Measurements from ENCODE around the gene SLC7A9. TPM values are rescaled to one million over a fixed set of nuclear protein-coding genes. Genes with fewer than 3 reads are reported as not detected.
"Not testable (repeated sequence)": the region's sequence is repeated elsewhere in the genome, so short reads cannot be mapped to it uniquely, and the experiment has no call there.

Gene SLC7A9
- polyA plus RNA-seq, 1 donor, result 0.61 TPM

DNA sequence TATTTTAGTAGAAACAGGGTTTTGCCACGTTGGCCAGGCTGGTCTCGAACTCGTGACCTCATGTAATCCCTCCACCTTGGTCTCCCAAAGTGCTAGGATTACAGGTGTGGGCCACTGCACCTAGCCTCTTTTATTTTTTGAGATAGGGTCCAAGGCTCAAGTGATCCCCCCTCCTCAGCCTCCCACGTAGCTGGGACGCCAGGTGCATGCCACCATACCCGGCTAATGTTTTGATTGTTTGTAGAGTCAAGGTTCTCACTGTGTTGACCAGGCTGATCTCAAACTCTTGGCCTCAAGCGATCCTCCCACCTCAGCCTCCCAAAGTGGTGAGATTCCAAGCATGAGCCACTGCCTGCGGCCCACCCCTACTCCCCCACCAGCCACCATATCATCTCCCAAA, 6.3 kb downstream of the SLC7A9 start:
- no peak for DNase-seq

DNA sequence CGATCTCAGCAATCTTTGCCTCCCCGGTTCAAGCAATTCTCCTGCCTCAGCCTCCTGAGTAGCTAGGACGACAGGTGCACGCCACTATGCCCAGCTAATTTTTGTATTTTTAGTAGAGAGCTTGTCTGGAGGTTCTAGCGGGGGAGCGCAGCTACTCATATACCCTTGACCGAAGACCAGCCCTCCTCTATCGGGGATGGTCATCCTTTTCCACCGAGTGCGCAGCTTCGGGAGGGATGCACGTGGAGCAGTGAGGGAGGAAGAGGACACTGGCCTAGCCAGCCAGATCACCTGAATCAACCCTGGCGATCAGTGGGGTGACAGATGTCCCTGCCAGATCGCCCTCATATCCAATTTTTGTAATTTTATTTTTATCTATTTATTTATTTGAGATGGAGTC, 6.8 kb downstream of the SLC7A9 start:
- DNase-seq, result no peak

DNA sequence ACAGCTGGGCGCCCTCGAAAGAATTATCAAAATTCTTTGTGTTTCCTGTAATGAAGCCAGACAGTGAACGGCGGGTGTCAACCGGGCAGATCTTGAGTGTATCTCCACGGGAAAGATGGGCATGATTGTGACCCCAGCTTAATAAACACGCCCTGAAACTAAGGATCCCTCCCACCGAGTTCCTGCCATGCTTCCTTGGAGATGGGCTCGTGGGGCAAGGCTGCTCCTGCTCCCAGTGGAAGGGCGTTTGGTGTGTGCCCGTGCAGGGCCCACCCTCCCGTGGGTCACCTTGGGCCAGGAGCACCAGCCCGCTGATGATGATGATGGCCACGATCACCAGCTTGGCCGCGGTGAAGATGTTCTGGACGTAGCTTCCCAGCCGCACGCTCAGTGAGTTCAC, 7.4 kb downstream of the SLC7A9 start:
- DNase-seq, result no peak

DNA sequence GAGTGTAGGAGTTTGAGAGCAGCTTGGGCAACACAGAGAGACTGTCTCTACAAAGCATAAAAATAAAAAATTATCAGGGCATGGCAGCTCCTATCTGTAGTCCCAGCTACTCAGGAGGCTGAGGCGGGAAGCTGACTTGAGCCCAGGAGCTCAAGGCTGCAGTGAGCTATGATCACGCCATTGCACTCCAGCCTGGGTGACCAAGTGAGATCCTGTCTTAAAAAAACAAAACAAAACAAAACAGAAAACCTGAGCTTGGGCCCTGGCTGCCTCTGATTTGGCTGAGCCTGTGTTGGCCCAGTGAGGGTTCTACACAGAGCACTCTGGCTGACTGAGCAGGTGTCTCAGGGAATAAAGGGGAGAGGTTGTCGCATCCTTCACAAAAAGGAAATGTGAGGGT, 8.0 kb downstream of the SLC7A9 start:
- no peak for DNase-seq

DNA sequence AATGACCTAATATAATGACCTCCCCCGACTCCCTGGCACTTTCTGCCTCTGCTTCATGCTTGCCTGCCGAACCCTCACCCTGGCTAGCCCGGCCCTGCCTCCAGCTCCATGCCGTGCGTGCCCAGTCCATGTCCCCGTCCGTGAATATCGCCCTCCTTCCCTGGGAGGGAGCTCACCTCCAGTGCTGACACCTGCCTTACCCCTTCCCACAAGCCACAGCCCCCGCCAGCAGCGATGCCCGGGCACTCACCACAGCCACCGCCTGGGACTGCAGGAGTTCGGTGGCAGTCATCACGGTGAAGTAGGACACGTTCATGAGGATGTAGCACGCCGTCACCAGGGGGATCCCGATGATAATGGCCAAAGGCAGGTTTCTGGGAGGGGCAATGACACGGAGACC, 10.0 kb downstream of the SLC7A9 start:
- DNase-seq, result no peak

DNA sequence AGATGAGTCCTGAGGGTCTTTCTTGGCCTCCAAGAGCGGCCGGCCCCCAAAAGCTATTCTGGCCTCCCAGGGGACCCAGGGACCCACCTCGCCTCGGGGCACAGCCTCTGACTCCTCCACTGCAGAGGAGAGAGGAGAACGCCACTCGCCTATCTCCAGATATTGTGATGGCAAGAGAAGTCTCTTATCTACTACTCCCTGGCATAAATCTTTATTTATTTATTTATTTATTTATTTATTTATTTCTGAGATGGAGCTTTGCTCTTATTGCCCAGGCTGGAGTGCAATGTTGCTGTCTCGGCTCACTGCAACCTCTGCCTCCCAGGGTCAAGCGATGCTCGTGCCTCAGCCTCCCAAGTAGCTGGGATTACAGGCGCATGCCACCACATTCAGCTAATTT, 11.0 kb downstream of the SLC7A9 start:
- DNase-seq, result no peak

DNA sequence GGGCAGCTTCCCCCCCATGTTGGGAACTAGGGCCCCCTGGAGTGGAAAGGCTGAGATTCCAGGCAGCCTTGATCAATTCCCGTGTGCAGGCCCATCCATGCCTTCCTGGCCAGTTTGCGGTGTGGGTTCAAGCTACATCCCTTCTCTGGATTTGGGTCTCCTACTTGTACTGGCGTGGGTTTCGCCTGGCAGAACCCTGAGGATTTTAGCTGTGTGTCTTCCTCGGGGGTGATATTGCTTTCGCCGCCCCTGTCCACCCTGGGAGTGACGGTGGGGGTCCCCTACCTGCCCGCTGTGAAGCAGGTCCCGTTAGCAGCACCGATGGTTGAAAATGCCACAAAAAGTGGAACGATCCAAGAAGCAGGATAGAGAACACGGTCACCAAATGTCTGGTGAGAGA, 11.4 kb downstream of the SLC7A9 start:
- DNase-seq, result no peak

DNA sequence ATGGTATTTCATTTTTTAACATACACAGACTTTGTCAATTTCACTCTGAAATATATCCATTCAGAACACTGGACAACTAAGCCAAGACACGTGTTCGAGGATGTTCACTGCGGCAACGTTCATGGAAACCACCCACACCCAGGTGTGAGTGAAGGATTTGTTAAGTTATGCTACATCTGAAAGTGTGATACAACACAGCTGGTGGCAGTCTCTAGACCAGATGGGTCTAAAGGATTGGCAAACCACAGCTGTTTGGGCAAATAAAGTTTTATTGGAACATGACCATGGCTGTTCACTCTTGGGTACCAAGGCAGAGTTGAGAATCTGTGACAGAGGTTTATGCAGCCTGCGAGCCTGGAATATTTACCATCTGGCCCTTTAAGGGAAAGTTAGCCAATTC, 12.0 kb downstream of the SLC7A9 start:
- no peak for DNase-seq

DNA sequence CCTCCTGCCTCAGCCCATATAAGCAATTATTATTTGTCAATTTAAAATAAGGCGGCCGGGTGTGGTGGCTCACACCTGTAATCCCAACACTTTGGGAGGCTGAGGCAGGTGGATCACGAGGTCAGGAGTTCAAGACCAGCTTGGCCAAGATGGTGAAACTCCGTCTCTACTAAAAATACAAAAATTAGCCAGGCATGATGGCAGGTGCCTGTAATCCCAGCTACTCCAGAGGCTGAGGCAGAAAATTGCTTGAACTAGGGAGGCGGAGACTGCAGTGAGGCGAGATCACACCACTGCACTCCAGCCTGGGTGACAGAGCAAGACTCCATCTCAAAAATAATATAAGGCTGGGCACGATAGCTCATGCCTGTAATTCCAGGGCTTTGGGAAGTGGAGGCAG, 12.7 kb downstream of the SLC7A9 start:
- not testable (repeated sequence) for DNase-seq

DNA sequence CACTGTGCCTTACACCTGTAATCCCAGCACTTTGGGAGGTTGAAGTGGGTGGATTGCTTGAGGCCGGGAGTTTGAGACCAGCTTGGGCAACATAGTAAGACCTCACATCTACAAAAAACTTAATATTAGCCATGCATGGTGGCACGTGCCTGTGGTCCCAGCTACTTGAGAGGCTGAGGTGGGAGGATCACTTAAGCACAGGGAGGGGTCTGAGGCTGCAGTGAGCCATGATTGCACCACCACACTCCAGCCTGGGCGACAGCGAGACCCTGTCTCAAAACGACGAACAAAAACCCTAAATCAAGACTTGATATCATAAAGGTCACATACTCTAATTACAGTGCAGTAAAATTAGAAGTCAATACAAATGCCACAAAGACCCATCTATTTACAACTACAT, 17.4 kb downstream of the SLC7A9 start:
- no peak for DNase-seq

DNA sequence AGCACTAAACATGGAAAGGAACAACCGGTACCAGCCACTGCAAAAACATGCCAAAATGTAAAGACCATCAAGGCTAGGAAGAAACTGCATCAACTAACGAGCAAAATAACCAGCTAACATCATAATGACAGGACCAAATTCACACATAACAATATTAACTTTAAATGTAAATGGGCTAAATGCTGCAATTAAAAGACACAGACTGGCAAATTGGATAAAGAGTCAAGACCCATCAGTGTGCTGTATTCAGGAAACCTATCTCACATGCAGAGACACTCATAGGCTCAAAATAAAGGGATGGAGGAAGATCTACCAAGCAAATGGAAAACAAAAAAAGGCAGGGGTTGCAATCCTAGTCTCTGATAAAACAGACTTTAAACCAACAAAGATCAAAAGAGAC, 21.5 kb downstream of the SLC7A9 start:
- not testable (repeated sequence) for DNase-seq

DNA sequence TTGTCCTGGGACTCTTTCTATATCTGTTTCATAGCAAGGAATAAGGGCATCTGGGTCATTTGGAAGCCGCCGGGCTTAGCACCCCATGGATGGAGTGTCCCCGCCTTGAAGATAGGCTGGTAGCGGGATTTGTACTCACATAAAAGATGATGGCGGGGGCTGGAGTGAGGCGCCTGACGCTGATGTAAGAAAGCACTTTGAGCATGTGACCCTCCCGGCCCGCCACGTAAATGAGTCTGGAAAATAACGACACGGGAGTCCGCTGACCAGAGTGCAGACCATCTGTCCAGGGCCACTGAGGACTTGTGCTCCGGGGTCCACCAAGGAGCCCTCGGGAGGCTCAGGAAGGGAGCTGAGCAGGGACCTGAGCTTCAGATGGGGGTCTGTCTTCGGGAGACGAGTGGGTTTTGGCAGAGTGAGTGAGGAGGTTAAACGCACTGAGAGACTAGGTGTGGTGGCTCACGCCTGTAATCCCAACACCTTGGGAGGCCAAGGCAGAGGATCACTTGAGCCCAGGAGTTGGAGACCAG, 25.8 kb downstream of the SLC7A9 start:
- DNase-seq, result no peak

DNA sequence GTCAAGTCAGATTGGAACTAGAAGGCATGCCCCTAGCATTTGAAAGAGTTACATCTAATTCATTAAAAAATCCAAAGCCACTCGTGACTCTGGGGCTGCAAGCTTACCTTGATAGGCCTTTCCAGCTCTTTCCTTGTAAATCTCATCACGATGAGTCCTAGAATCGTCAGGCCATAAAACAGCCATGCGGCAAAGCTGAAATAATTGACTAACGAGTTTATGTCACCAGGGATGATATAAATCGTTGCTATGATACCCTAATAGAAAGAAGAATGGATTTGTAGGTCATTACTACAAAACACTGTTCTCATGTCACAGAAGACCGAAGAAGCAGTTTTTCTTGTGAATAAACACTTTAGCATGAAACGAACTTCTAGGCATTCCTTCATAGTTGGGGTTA, 27.5 kb downstream of the SLC7A9 start:
- DNase-seq, result no peak

DNA sequence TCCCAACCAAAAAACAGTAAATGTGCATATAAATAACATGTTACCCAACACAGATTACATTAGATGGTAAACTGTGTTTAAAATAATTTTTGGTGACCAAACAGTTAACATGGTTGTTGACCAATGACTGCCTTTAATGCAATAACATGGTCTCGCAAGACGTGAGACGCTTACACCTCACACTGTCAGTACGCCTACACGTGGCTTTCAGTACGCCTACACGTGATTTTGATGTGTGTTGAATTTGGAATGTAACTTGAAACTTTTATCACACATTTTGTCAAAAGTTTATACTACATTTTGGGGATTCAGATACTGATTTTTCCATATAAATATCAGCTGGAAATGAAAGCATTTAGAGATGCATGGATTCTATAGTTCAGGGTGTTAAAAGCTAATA, 32.0 kb downstream of the SLC7A9 start:
- DNase-seq, result no peak

DNA sequence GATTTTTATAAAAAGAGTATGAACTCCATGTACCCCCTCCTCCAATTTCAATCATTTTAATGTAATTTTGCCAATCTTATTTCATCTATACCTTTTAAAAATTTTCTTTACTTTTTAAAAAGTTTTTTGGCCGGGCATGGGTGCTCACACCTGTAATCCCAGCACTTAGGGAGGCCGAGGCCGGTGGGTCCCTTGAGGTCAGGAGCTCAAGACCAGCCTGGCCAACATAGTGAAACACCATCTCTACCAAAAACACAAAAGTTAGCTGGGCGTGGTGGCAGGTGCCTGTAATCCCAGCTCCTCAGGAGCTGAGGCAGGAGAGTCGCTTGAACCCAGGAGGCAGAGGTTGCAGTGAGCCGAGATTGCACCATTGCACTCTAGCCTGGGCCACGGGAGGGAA, 36.2 kb downstream of the SLC7A9 start:
- not testable (repeated sequence) for DNase-seq

DNA sequence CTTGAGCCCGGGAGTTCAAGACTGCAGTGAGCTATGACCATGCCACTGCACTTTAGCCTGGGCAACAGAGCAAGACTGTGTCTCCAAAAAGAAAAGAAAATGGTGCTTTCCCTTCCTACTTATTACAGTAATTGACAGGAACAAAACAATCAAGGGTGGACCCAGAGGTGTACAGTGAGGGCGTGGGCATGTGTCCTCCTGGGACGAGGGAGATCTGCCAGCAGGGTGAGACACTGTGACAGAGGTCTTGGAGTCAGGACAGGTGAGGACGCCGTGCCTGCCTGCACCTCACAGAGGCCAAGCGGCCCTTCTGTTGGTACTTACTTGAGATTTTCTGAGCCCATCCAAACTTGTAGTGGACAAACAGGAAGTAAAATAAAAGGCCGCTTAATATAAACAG, 36.7 kb downstream of the SLC7A9 start:
- not testable (repeated sequence) for DNase-seq

DNA sequence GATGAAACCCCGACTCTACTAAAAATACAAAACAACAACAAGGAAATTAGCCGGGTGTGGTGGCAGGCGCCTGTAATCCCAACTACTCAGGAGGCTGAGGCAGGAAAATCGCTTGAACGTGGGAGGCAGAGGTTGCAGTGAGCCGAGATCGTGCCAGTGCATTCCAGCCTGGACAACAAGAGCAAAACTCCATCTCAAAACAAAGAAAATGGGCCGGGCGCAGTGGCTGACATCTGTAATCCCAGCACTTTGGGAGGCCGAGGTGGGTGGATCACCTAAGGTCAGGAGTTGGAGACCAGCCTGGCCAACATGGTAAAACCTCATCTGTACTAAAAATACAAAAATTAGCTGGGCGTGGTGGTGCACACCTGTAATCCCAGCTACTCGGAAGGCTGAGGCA, 37.5 kb downstream of the SLC7A9 start:
- not testable (repeated sequence) for DNase-seq

DNA sequence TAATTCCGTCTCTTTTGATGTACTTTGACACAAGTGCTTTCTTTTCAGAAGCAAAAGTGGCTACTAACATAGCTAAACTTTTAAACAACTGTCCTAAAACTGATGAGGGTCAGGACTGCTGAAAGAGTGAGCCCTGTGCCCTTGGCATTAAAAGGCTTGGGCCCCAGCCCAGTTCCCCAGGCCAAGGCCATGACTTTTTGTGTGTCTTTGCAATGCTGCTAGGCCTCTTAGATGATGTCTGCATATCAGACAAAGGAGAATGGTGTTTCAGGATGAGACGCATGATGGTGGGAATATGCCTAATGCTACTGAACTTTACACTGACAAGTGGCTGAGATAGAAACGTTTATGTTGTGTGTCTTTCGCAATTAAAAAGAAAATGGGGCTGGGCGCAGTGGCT, 38.0 kb downstream of the SLC7A9 start:
- DNase-seq, result no peak

DNA sequence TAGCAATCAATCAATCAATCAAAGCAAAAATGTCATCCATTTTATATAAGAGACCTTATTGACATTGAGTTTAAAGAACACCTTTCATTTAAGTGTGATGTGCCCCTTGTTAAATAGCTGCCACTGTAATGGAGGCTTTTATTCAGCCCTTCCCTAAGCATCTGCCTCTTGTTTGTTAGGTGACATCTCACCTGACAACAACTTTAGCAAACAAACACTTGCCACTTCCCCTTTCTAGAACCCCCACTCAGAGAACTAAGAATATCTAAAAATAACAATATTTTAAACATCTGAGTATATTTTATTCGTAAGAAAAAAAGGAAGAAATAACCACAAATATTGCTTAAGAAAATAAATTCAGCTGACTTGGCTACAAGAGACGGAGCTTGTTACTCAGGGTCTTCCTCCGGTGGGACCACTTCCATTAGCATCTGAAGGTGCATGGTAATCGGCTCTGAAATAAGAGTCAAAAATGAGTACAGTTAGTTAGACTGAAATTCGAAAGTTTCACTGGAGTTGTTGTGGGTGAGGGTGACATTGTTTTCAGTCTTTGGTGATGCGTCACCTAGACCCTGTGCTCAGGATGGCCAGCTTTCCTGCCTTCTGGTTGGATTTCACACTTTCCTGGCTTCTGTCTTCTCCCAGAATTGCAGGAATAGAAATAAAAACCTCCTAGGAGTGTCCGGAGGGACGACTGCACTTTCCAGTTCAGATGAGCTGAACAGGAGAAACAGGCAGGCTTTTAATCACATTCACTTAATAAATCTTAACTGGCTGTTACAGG, 39.1 kb downstream of the SLC7A9 start:
- no peak for DNase-seq

DNA sequence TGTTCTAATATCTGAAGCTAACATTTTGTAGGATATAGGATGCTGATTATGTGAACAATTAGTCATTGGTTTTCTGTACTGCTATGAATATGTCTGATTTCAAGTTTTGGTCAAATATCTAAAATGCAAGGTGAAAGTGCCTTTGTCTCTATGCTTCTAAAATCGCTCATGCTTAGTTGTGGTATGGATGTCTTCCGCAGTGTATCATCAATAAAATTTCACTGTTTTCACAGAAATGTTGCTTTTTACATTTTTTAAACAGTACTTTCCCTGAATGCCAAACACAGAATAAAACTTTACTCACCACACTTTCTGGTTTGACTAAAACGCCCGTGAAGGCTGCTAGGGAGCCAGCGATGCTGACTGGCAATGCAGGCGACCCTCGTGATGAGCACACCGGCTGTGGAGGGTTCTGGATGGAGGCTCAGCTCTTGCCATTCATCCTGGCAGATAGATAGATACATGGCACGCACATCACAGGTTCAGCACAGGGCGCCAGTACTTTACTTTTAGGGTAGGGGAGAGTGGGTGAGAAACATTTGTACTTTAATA, 40.1 kb downstream of the SLC7A9 start:
- DNase-seq, result no peak

DNA sequence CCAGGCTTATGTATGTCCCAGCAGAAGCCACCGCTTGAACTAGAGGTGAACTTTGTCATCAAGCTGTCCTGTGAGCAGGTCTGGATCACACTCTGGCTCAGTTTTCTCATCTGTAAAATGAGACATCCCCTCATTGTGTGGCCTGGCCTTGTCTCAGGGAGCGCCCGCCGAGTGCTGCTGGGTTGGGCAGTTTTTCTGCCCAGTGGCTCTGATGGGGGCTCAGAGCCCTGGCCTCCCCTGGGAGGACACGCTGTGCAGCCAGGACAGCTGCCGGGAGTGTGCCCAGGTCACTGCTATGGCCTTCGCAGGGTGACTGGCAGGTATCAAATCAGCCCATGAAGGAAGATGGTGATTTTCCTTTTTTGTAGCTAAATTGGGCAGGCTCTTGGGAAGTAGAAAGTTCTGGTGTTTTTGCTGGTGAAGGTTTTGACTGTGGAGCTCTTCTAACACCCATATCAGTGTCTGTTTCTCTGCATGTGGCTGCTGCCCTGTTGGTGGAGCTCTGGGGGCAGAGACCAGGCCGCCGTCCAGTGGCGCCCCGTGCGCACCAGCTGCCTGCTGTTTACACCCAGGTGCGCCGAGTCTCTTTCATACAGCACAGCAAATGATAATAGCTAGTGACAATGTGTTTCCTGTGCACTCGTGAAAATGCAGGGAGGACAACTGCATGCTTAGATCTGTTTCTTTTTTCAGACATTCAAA, 40.8 kb downstream of the SLC7A9 start:
- no peak for DNase-seq

DNA sequence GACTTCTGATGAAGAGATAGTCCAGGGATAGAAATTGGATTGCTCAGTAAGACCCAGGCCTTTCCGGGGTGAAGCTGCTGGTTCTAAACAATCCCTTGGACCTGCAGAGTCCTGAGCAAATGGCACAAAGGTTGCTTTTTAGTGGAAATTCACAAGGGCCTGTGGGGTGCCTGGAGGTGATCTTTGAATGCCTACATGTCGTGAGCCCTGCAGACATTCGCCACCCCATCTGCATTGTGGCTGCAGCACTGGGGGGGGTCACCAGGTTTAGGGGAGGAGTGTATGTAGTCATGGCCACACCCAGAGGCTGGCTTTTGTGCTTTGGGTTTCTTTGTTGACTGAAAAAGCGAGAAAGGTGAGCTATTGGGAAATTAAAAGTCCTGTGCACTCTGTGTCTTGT, 41.4 kb downstream of the SLC7A9 start:
- no peak for DNase-seq

DNA sequence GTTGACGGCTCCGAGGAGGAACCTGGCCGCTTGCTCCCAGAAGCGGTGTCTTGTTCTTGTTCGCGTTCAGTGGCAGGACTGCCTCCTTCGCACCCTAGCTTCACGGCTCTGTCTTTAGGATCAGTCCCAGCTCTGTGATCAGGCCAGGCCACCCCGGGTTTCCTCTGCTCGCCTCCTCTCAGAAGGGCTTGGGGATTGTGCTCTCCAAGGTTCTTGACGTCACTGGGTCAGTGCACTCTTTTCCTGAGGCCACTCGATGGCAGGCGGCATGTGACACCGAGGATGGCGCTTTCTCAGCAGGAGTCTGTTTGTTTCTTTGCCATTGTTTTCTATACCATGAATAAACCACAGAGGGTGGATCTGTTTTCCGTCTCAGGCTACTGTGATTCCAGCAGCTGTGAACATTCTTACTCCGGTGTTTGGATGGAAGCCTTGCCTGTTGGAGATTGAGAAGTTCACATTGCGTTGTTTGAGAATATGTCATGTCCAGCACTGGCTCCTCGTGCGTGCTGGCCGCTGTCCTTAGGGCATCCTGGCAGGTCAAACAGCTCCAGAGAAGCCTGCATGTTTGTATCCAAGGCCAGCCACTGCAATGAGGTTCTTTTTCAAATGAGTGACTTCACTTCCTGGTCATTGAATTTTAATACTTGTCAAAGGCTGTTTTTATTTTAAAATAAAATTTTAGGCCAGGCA, 44.5 kb downstream of the SLC7A9 start:
- no peak for DNase-seq

Data from hindlimb muscle (tissue), 1 donor.